WTC11 (cell line): Measurements from ENCODE around the gene CAND2.

ENCODE experiments used
- CTCF ChIP-seq: fragments of 200-600 bp; IDR thresholded peaks from 2 replicates; pipeline ENCODE4 v1.8.0; 2022; ENCODE audit warnings: antibody characterized with exemption
- E2F5 ChIP-seq: sonication (generic); formaldehyde crosslinking; IDR thresholded peaks from 2 replicates; pipeline ENCODE4 v1.8.1; 2022; ENCODE audit warnings: mild to moderate bottlenecking, moderate library complexity, missing genetic modification reagents
- MAX ChIP-seq: sonication (generic); formaldehyde crosslinking; IDR thresholded peaks from 2 replicates; pipeline ENCODE4 v1.8.0; 2022; ENCODE audit warnings: mild to moderate bottlenecking, missing genetic modification reagents
- USF2 ChIP-seq: sonication (generic); formaldehyde crosslinking; IDR thresholded peaks from 2 replicates; pipeline ENCODE4 v1.8.1; 2023; ENCODE audit warnings: mild to moderate bottlenecking, missing genetic modification reagents, moderate library complexity
- ZNF396 ChIP-seq: fragments of 250-450 bp; sonication (Bioruptor Pico); IDR thresholded peaks from 2 replicates; pipeline ENCODE4 v1.8.0; 2021; ENCODE audit warnings: mild to moderate bottlenecking, moderate library complexity, borderline replicate concordance
- ZNF423 ChIP-seq: fragments of 250-450 bp; sonication (Bioruptor Pico); IDR thresholded peaks from 2 replicates; pipeline ENCODE4 v2.1.2; 2022; ENCODE audit warnings: mild to moderate bottlenecking, moderate library complexity
- TF ChIP-seq, protein P1 (sequence below): sonication (generic); formaldehyde crosslinking; IDR thresholded peaks from 2 replicates; pipeline ENCODE4 v1.8.0; 2023; ENCODE audit warnings: mild to moderate bottlenecking, missing genetic modification reagents

- TF ChIP-seq, protein P1, sequence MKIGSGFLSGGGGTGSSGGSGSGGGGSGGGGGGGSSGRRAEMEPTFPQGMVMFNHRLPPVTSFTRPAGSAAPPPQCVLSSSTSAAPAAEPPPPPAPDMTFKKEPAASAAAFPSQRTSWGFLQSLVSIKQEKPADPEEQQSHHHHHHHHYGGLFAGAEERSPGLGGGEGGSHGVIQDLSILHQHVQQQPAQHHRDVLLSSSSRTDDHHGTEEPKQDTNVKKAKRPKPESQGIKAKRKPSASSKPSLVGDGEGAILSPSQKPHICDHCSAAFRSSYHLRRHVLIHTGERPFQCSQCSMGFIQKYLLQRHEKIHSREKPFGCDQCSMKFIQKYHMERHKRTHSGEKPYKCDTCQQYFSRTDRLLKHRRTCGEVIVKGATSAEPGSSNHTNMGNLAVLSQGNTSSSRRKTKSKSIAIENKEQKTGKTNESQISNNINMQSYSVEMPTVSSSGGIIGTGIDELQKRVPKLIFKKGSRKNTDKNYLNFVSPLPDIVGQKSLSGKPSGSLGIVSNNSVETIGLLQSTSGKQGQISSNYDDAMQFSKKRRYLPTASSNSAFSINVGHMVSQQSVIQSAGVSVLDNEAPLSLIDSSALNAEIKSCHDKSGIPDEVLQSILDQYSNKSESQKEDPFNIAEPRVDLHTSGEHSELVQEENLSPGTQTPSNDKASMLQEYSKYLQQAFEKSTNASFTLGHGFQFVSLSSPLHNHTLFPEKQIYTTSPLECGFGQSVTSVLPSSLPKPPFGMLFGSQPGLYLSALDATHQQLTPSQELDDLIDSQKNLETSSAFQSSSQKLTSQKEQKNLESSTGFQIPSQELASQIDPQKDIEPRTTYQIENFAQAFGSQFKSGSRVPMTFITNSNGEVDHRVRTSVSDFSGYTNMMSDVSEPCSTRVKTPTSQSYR (CRISPR knock-in tag): no peak
- TF ChIP-seq E2F5 (CRISPR knock-in tag) (no peak), ZNF423 (CRISPR knock-in tag) (no peak), USF2 (CRISPR knock-in tag) (no peak), CTCF (no peak), MAX (CRISPR knock-in tag) (no peak), ZNF396 (no peak)
Measured at GRCh38 chr3:12837295-12837986, 41.0 kb downstream of the CAND2 start.
